SIG-M5 treated with dmso at 0.1 percent for 504 hours (cell line): Measurements from ENCODE around the gene TDRD7.

Source experiments
- DNase-seq: peaks from one replicate; lab custom pipeline; 2025; ENCODE audit not compliant: unreplicated experiment; lab: John Stamatoyannopoulos, UW

Gene TDRD7

DNA sequence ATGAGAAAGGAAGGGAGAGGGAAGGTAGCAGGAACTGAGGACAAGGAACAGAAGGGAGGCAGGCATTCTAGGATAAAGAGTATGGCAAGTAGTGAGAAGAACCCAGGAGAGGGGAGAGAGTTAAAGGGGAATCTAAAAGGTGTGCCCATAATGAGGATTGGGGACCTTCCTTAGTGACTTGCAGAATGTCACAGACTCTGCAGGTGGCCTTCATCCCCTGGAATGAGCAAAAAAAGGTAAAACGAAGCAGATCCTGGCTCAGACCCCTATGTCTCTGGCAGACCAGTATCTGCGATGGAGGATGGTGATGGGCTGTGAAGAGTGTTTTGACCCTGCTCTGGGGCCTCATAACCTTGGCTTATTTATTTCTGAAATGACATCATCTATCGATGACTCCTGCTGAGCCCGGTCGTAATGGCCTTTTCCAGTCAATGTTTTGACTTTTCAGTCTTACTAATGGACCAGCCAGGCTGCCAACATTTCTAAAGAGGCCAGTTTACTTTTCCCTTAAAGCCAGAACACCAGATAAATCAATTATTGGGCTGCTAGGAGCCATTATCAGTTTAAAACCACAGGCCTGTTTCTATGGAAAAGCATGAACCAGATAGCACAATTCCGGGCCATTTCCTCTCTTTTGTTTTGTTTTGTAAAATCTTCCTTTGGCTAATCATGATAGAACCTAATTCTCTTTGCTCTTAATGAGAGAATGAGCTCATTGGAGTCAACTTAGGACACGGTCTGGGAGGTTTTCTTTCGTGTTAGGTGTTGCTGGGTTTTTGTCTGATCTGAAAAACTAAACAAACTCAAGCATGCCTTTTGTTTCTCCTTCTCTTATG is 92.7 kb downstream of the TDRD7 start:
- DNase-seq, result no peak

DNA sequence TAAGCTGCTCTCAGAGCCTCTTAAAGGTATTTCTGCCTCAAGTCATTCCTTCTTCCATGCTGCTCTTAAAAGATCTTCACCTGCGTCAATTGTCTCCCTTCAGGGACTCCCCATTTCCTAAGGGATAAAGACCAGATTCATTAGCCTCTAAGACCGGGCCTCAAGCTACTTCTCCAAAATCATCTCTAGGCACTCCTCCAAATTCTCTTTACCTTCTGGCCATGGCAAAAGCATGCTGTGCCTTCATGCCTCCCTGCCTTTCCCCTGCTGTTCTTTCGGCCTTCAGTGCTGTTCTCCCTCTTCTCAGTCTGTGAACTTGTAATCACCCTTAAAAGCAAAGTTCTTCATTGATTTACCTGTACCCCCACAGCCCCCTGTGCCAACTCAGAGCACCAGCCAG is 93.9 kb downstream of the TDRD7 start:
- DNase-seq, result no peak

DNA sequence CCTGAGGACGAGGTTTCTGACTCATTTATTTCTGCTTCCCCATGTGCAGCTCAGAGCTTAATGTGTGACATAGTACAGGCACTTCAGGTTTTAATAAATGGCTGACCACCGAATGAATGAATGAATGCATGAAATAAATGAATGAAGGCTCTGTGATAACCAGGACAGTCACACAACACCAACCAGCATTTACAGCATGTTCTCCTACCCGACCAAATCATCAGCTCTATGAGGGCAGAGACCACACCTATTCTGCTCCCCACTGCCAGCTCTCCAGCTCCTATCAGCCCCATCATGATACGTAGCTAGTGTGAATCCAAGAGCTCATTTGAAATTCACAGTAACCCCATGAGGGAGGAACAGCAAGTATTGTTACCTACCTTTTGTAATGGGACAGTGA is 94.4 kb downstream of the TDRD7 start:
- no peak for DNase-seq

DNA sequence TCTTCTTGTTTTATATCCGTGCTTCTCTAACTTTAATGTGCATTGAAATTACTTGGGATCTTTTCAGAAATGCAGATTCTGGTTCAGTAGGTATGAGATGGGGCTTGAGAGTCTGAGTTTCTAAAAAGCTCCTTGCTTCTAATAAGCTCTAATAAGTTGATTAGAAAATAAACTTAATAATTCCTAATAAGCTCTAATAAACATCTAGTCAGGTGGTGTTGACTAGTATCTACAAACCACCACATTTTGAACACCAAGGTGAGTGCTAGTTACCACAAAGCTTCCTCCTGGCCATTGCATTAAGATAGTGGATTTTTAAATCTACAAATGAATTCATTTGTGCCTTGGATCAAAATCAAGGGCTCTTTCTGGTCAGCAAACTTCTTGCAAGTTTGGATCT is 94.9 kb downstream of the TDRD7 start:
- no peak for DNase-seq

DNA sequence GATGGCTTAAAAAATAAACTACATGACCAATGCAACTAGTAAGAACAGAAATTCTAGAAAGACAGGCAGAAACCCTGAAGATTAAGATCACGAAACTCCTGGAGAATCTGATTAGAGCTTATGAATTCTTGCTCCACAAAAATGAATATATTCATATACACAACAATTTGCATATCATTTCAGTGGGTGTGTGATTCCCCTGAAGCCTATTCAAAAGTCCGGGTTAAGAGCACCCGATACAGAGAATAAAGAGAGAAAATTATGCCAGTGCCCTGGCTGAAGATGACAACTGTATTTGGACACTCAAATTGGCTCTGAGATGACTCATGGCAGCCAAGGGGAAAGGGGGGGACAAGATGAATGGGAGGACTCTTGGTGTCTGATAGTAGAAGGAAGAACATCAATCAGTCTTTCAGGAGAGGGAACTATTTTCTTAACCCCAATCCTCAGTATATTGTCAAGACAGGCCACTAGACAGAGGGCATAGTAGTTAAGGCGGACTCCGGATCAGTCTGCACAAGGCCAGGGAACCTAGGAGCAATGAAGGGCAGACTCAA is 95.6 kb downstream of the TDRD7 start:
- no peak for DNase-seq

DNA sequence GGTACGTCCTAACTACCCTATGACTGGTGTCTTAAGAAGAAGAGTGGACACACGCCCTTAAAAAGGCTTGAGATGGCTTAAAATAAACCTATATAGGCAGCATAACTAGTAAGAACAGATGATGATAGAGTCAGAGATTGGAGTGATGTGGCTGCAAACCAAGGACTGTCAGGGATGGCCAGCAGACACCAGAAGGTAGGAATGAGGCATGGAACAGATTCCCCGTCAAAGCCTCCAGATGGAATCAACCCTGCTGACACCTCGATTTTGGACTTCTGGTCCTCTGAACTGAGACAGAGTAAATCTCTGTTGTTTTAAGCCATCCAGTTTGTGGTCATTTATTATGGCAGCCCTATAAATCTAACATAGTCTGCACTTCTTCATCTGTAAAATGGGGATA is 97.0 kb downstream of the TDRD7 start:
- DNase-seq, result no peak

DNA sequence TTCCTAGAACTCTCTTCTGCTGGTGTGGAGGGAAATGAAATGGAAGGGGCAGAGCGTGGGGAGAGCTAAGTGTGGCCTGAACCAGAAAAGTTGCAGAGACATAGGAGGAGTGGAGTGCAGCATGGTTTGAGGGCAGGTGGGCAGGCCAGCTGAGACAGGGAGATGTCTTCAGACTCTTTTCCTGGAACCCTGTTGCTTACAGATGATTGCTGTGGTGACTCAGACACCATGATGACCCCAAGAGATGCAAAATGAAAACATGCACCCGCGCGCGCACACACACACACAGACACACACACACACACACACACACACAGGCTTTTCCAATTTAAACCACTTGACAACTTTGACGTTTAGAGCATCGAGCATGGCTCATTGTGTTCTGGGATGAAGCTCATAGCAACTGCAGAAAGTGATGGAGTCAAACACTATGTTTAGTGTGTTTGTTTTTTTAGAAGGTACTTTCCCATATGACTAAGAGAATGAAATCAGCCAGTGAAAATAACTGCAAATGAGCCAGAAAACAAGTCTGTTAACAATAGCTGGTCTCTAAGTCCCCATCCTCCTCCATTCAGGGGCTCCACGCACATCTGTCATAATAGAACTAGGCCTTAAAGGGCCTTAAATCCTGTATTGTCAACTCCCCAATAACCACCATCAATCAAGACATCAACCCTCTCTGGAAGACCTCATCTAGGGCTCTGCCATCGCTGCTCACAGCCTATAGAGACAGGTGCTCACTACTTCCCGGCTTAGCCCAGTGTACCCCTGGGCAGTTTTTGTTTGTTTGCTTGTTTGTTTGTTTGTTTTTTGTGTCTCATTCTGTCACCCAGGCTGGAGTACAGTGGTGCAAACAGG is 99.1 kb downstream of the TDRD7 start:
- DNase-seq, result no peak

DNA sequence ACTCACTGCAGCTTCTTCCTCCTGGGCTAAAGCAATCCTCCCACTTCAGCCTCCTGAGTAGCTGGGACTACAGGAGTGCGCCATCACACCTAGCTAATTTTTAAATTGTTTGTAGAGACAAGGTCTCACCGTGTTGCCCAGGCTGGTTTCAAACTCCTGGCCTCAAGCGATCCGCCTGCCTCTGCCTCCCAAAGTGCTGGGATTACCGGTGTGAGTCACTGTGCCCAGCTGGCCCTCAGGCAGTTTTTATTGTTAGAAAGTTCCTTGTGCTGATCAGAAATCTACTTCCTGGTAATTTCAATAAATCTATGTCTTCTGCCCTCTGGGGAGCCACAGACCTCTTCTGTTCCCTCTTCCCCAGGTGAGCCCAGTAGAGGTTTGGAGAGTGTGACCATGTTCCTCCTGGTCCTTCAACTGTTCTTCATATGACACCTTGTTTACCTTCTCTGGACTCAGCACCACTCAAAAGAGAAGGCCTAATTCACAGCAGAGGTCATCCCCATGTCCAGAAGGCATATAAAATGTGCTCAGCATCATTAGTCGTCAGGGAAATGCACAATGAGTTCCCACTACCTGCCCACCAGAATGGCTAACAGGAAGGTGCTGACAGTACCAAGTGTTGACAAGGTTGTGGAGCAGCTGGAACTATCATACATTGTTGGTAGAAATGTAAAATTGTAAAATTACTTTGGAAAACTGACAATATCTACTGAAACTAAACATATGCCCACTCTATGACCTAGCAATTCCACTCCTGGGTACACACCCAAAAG is 99.9 kb downstream of the TDRD7 start:
- DNase-seq, result no peak

DNA sequence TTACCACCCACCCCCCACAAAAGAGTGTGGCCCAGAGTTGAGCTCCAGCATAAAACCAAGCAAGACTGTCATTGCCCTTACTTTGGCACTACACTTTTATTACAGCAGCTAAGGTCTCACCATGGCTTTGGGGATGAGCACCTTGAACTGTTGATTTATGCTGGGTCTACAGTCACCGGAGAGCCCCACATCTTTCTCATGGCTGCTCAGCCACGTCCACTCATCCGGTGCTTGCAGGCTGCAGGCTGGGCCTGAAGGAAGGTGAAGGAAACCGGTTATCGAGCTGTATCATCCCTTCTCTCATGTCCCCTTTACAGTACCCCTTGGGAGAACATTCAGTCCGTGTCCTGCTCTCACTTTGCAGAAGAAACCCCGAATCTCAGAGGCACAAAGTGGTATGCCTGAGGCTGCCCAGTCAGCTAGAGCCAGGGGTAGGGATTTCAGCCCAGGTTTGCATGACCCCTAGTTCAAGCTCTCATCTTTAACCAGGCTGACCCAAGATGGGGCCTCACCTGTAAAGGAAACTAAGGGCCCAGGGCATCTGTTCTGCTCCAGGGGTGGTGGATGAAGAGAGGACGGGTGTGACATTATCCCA is 101.2 kb downstream of the TDRD7 start:
- DNase-seq, result no peak

DNA sequence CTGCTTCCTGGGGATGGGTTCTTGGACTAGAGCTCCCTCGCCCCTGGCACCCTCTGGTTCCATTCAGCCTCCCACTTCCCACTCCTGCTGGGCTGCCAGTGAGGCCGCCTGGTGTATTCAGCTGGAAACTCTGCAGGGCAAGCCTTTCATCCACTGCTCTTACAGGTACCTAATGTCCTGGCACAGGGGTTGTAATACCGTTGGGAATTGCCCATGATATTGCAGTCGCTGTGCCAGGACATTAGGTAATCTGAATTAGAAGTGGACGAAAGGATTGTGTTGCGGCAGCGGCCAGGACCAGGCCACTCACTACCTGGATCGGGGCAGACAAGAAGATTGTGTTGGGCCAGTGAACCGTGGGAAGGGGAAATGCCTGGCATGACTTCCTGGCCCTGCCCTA is 102.6 kb downstream of the TDRD7 start:
- DNase-seq, result no peak

DNA sequence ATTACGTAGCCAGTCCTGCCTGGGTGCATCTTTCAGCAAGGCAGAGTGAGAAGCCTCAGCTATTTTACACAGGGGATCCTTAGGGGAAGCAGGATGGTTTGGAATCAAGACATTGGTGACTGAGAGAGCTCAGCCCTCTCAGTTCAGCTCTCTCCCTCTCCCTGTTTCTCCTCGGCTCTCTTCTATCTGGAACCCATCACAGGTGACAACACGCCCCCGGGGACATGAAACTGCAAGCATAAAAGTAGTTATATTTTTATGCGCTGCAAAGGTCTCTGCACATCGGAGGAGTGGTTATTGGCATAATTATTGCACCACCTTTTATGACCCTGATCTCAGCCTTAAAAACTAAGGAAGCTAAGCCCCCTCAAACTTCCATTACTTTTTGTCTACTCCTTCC is 103.8 kb downstream of the TDRD7 start:
- no peak for DNase-seq

DNA sequence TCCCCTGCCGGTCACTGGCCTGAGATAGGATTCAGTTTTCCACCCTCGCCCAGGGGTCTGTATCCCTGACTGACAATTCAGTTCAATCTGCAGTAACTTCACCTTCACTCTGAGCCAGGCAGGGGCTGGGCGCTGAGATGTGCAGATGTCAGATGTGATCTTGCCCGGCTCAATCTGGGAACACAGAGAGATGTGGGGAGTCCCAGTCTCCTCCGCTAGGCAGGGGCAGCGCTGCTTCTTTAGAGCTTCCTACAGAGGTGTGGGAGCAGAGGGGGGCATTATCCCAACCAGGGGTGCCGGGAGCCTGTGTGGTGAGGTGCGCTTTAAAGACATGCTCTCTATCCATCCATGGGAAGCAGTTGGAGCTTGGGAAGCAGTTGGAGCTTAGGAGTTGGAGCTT is 104.2 kb downstream of the TDRD7 start:
- DNase-seq, result no peak

DNA sequence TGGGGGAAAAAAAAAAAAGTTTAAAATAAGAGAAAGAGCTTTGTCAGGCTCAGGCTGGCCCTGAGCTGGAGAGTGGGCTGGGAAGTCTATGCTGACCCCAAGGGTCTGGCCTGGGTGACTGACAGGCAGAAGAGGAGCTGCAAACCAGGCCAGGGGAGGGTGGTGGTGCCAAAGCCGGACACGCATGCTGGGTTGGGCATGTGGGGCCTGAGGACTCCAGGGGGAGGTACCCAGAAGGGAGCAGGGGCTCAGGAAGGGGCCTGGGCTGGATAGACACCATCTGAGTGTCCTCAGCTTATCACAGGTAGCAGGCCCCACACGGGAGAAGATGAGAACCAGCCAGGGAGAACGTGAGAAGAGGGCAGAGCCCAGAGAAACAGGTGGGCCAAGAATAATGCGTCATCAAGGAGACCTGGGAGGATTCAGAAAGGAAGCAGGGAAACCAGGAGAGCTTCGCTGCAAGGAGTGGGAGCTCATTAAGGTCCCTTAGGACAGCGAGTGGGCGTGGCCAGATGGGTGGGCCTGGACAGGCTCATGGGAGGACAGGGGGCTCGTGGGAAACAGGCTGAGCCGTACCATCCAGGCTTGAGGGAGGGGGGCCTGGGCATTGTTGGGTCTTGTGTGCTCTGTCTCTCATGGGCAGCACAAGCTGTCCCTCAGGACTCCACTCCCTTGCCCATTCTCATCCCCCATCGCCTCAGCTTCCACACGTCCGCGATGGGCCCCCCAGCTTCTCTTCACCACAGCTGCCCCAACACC is 105.6 kb downstream of the TDRD7 start:
- no peak for DNase-seq

DNA sequence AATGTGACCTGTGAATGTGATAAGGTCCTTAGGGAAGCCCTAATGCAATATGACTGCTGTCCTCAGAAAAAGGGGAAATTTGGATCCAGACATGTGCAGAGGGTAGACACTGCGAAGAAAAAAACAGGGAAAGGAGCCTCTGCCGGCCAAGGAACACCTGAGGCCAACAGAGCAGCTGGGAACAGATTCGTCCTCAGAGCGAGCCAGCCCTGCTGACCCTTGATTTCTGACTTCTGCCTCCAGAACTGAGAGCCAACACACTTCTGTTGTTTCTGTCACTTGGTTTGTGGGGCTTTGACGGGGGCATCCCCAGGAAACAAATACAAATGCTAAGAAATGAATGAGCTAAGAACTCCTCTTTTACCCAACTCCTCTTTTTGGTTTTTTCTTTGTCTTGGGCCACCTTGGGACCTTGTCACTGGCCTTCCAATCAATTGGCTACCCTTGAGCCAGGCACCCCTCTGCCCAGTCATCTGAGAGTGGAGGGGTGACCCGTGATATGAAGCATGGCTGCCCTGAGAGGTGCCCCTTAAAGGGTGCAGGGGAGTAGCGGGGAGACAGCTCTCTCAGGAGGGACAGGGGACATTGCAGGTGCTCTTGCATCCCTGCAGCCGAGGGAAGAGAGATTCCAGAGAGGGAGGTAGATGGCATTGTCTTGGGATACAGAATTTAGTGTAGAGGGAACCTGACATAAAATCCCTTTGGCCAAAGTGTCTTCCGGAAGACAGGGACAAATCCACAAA is 106.4 kb downstream of the TDRD7 start:
- no peak for DNase-seq

DNA sequence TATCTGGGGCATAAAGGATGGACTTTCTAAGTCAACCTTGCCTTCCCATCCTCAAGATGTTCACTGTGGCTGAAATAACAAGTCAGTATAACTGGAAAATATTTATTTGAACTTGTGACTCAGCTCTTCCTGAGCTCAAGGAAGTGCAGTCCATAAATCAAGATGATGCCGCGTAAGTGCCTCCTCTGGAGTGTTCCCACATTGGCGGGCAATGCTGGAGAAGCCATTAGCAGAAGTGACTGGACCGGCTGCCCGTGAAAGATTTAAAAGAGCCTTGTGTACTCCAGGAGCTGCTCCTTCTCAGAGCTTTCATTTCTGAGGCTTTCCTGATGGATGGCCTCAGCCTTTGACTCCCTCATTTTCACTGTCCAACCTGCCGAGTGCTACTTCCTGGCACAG is 107.0 kb downstream of the TDRD7 start:
- DNase-seq, result peak; percentile 58

DNA sequence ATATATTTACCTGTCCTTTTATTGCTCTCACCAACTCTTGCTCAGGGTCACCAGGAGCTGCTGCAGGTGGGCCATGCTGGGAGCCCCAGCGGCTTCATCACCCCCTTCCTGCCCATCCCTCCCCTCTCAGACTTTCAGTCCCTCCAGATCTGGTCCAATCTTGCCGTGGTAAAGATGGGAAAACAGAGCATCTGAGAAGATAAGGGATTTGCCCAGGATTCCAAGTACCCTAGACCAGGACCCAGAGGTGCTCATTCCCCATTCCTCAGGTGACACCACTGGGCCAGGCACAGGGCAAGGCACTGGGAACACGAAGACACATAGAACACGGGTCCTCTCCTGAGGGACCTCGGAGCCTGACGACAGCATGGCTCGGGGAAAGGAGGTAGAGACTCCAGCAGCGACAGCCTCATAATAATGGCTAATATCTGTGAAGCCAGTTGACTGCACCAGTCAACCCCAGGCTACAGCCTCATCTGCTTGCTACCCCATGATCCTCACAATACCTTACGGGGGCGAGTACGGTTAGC is 107.6 kb downstream of the TDRD7 start:
- DNase-seq, result no peak

DNA sequence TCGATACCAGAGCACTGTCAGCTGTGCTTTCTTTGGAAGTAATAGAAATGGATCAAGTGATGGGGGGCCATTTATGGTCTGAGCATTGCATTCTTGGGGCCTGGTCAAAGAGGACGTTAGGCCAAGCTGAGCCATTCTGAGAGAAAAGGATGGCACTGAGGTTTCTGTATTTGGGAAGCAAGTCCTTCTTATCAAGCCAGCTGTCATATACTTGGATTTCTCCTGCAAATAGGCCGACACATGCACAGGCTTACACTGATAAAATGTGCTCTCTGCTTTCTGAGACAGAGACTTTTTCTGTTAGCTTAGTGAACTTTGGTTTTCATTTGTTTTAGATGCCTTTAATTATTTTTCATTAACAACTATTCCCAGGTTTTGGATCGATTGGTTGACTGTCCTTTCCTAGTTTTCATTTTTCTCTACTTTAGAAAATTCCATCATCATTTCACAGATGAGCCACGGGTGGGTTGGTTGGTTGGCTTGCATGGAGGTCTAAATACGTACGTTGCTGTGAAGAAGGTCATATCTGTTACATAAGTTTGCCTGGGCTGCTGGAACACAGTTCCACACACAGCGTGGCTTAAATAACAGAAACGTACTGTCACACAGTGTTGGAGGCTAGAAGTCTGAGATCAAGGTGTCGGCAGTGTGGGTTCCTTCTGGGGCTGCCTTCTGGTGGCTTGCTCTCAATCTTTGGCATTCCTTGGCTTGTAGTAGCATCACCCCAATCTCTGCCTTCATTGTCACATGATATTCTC is 109.9 kb downstream of the TDRD7 start:
- no peak for DNase-seq

DNA sequence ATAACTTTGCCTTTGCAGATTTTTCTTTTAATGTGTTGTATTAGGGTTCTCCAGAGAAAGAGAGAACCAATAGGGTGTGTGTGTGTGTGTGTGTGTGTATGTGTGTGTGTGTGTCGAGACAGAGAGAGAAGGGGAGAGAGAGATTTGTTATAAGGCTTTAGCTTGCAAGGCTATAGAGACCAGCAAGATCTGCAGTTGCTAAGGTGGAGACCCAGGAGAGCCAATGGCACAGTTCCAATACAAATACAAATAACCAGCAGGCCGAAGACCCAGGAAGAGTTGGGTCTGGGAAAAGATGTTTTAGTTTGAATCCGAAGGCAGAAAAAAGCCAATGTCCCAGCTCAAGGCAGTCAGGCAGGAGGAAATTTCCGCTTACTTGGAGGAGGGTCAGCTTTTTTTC is 112.5 kb downstream of the TDRD7 start:
- DNase-seq, result no peak
